HepG2 (cell line): Measurements from ENCODE around the gene SDR42E2. TPM values are rescaled to one million over a fixed set of nuclear protein-coding genes. Genes with fewer than 3 reads are reported as not detected.

Source experiments
- ATAC-seq: fragments of 200-7000 bp; cut with Tn5 transposase; 3 replicates; pipeline ENCODE4 v1.9.1; 2020; ENCODE audit warnings: mild to moderate bottlenecking, moderate library complexity
- BruUV-seq: library from RNA; stranded (reverse); fragments of 400-500 nt; replicated peaks from 2 replicates; lab custom pipeline; 2021; lab: Mats Ljungman, UMichigan
- CTCF ChIA-PET: fragments of 300-600 bp; formaldehyde crosslinking; extraction: SDS; loops from one replicate; lab custom pipeline; 2021; ENCODE audit warnings: low total read pairs, inconsistent platforms, low intra/inter-chr PET ratio; lab: Yijun Ruan, JAX
- POLR2A ChIA-PET: fragments of 350-600 bp; sonication (Branson Sonifier 250); formaldehyde crosslinking; loops from one replicate; lab custom pipeline; 2020; ENCODE audit warnings: antibody characterized with exemption, inconsistent platforms; lab: Yijun Ruan, JAX
- DNase-seq: peaks from one replicate; pipeline ENCODE4 v3.0.0-alpha.2; 2015; ENCODE audit warnings: low spot score
- FAIRE-seq: peaks from 3 replicates; lab custom pipeline; 2011; peaks lifted over from hg19 to GRCh38; lab: Jason Lieb, UNC
- H2AFZ ChIP-seq: one replicate; pipeline ENCODE4 v1.6.1; 2011; ENCODE audit warnings: low read length, inconsistent platforms
- H3K27ac ChIP-seq: fragments of 300-600 bp; 3 replicates; pipeline ENCODE4 v1.8.0; 2011; ENCODE audit warnings: mixed run types, mild to moderate bottlenecking, mixed read lengths, low read length, inconsistent platforms; ENCODE audit not compliant: insufficient read depth; ENCODE audit errors: extremely low read length
- H3K27me3 ChIP-seq, 2 experiments: fragments of 200-600 bp in 1 of 2; 2 replicates in 1 of 2; 3 replicates in 1 of 2; pipeline versions ENCODE4 v1.6.0 to v1.8.0; 2011; ENCODE audit warnings: low read length in 2 of 2, mild to moderate bottlenecking in 2 of 2, moderate library complexity in 2 of 2, inconsistent platforms in 1 of 2; ENCODE audit not compliant: insufficient read depth in 2 of 2, control insufficient read depth in 1 of 2
- H3K36me3 ChIP-seq, 2 experiments: fragments of 200-600 bp in 1 of 2; replicated peaks in 1 of 2; 2 replicates in 1 of 2; 3 replicates in 1 of 2; pipeline versions ENCODE4 v1.5.1 to v1.8.0; 2011; ENCODE audit warnings: low read length in 2 of 2, inconsistent platforms in 1 of 2; ENCODE audit not compliant: insufficient read depth in 2 of 2, control insufficient read depth in 1 of 2
- H3K4me1 ChIP-seq: 2 replicates; pipeline ENCODE4 v1.5.1; 2012; ENCODE audit warnings: low read length, inconsistent platforms; ENCODE audit not compliant: insufficient read depth
- H3K4me2 ChIP-seq: 2 replicates; pipeline ENCODE4 v1.6.0; 2011; ENCODE audit warnings: low read depth, low read length, inconsistent platforms
- H3K4me3 ChIP-seq, 3 experiments: fragments of 200-600 bp in 1 of 3; sonication (generic), shearing (Covaris generic) in 1 of 3; replicated peaks in 1 of 3; 2 replicates each; pipeline ENCODE4 v1.5.1; 2011 to 2016; ENCODE audit warnings: low read length in 3 of 3, inconsistent platforms in 2 of 3, low read depth in 2 of 3, mild to moderate bottlenecking in 2 of 3, control low read depth in 1 of 3, mixed read lengths in 1 of 3; ENCODE audit not compliant: insufficient read depth in 1 of 3
- H3K79me2 ChIP-seq: one replicate; pipeline ENCODE4 v1.6.1; 2011; ENCODE audit warnings: low read length, inconsistent platforms; ENCODE audit not compliant: insufficient read depth
- H3K9ac ChIP-seq: 2 replicates; pipeline ENCODE4 v1.6.0; 2011; ENCODE audit warnings: mild to moderate bottlenecking, low read depth, low read length, inconsistent platforms; ENCODE audit not compliant: insufficient read depth
- H3K9me3 ChIP-seq: 2 replicates; pipeline ENCODE4 v1.5.1; 2012; ENCODE audit warnings: mild to moderate bottlenecking, low read length
- H4K20me1 ChIP-seq: 2 replicates; pipeline ENCODE4 v1.6.0; 2011; ENCODE audit warnings: inconsistent platforms, mild to moderate bottlenecking, low read length, moderate library complexity; ENCODE audit not compliant: insufficient read depth
- FOXO1 ChIP-seq: sonication (generic); formaldehyde crosslinking; IDR thresholded peaks from 2 replicates; pipeline ENCODE4 v1.4.0; 2020; ENCODE audit warnings: missing genetic modification reagents
- NAIF1 ChIP-seq: sonication (generic); formaldehyde crosslinking; IDR thresholded peaks from 2 replicates; pipeline ENCODE4 v1.5.0; 2020; ENCODE audit warnings: mild to moderate bottlenecking, missing genetic modification reagents, borderline replicate concordance
- SP5 ChIP-seq: IDR thresholded peaks from 2 replicates; pipeline ENCODE4 v1.6.1; 2016; ENCODE audit warnings: low read depth, borderline replicate concordance
- TEAD2 ChIP-seq: sonication (generic); formaldehyde crosslinking; IDR thresholded peaks from 2 replicates; pipeline ENCODE4 v1.9.0; 2021; ENCODE audit warnings: missing genetic modification reagents
- YEATS2 ChIP-seq: sonication (generic); formaldehyde crosslinking; IDR thresholded peaks from 2 replicates; pipeline ENCODE4 v1.4.0; 2020; ENCODE audit warnings: missing genetic modification reagents, borderline replicate concordance
- ZBTB1 ChIP-seq: sonication (generic); formaldehyde crosslinking; IDR thresholded peaks from 2 replicates; pipeline ENCODE4 v1.4.0; 2020; ENCODE audit warnings: missing genetic modification reagents, borderline replicate concordance
- ZNF333 ChIP-seq: sonication (generic); formaldehyde crosslinking; IDR thresholded peaks from 2 replicates; pipeline ENCODE4 v1.4.0; 2020; ENCODE audit warnings: mild to moderate bottlenecking, missing genetic modification reagents, borderline replicate concordance
- ZNF598 ChIP-seq: sonication (generic); formaldehyde crosslinking; IDR thresholded peaks from 2 replicates; pipeline ENCODE4 v1.5.1; 2020; ENCODE audit warnings: mild to moderate bottlenecking, missing genetic modification reagents, borderline replicate concordance
- WGBS: methylation state at CpG from one replicate; pipeline ENCODE4 v1.1.6; 2017; ENCODE audit warnings: low lambda C conversion rate; 5-methylcytosine and 5-hydroxymethylcytosine counted together
- in situ Hi-C: cut with HindIII; loops from 2 replicates; pipeline ENCODE4 v1.10.0; 2017; ENCODE audit warnings: low pct_unique_long_range_greater_than_20kb; ENCODE audit not compliant: extremely low pct_ligation_motif_present
- intact Hi-C: fragments of 100-400 bp; cut with micrococcal nuclease; formaldehyde crosslinking; loops from one replicate; pipeline ENCODE4 v1.10.0; 2022; ENCODE audit not compliant: unreplicated experiment
- polyA plus RNA-seq, 8 experiments: library from polyadenylated mRNA; depleted of rRNA in 3 of 8; stranded (reverse) in 7 of 8; unstranded in 1 of 8; fragments of >200 nt; fragmentation: Illumina TruSeq in 4 of 8; extraction: Trizol in 4 of 8; gene quantifications; 2 replicates each; pipeline versions ENCODE4 v1.2.1 to v1.2.3, GENCODE V29; 2011 to 2016; ENCODE audit warnings: low read depth in 4 of 8, missing spikeins in 1 of 8, mixed read lengths in 1 of 8; ENCODE audit not compliant: insufficient read depth in 1 of 8
- total RNA-seq, 5 experiments: library from RNA; depleted of rRNA; stranded (reverse); fragments of >200 nt; fragmentation: Illumina TruSeq; extraction: Trizol; gene quantifications; 2 replicates each; pipeline ENCODE4 v1.2.3, GENCODE V29; 2016; ENCODE audit warnings: low read depth in 1 of 5
- TF ChIP-seq, protein P1 (sequence below): sonication (generic); formaldehyde crosslinking; IDR thresholded peaks from 2 replicates; pipeline ENCODE4 v1.5.0; 2020; ENCODE audit warnings: missing genetic modification reagents, mild to moderate bottlenecking, borderline replicate concordance
- TF ChIP-seq, protein P2 (sequence below): sonication (generic); formaldehyde crosslinking; IDR thresholded peaks from 2 replicates; pipeline ENCODE4 v1.4.0; 2020; ENCODE audit warnings: missing genetic modification reagents
- TF ChIP-seq, protein P3 (sequence below): sonication (generic); formaldehyde crosslinking; IDR thresholded peaks from 2 replicates; pipeline ENCODE4 v1.5.0; 2020; ENCODE audit warnings: missing genetic modification reagents
- TF ChIP-seq, protein P4 (sequence below): sonication (generic); formaldehyde crosslinking; IDR thresholded peaks from 2 replicates; pipeline ENCODE4 v1.8.1; 2023; ENCODE audit warnings: mild to moderate bottlenecking, missing genetic modification reagents
- TF ChIP-seq, protein P5 (sequence below): sonication (generic); formaldehyde crosslinking; IDR thresholded peaks from 2 replicates; pipeline ENCODE4 v1.5.0; 2020; ENCODE audit warnings: missing genetic modification reagents
- TF ChIP-seq, protein P6 (sequence below): sonication (generic); formaldehyde crosslinking; IDR thresholded peaks from 2 replicates; pipeline ENCODE4 v1.5.0; 2020; ENCODE audit warnings: missing genetic modification reagents

Gene SDR42E2
- total and polyA plus RNA-seq, 2 of the 13 experiments (the other 11 are each of a cell fraction or from before 2014, with no cell fraction given) = 0.05 to 0.11 TPM

DNA sequence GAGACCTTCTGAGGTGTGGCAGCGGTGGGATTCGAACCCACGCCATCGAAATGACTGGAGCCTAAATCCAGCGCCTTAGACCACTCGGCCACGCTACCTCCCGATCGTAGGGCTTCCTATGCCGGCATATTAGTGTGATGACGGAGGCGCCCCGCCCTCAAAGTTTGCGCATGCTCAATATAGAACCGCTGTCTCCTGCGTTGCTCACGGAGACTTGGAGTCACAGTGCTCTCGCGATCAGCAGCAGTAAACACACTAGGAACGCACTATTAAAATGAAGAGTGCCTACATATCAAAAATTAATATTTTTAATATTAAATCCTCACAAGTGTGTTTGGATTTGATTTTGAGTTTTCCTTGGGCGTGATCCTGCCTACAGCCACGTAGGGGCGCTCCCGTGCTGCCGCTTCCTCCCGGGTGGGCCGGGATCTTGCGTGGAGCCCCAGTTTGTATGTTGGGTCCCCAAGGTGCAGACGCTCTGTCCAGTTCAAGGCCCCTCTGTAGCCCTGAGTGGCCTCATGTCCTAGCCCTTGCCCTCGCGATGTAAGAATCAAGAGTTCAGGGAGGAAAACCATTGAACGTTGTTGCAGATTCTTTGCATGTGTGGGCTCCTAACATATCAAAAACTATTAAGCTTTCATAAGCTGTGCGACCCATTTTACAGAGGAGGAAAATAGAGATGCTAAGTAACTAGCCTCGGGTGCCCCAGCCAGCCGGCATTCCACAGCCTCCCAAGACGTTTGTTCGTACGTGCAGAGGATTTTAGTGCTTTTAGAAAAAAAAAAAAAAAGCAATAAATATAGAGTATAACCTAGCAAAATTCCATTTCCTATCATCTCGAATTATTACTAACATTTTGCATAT, 33.6 kb downstream of the SDR42E2 start:
- peak; percentile 92 for DNase-seq
- Histone ChIP-seq H3K27ac (peak overlapping the region; percentile 30), H3K4me1 (peaks cover 78% of the 10 kb centered on the region), H3K9ac (peak overlapping the region; percentile 68), H3K79me2 (no peaks in the 10 kb centered on the region), H2AFZ (peak overlapping the region; percentile 93), H3K36me3 (no peaks in the 10 kb centered on the region; a peak in 1 of 5 replicates), H3K4me2 (peak overlapping the region; percentile 88), H3K4me3 (peak overlapping the region; percentile 78 to 81 (median 80)), H3K27me3 (no peaks in the 10 kb centered on the region; a peak in 2 of 5 replicates), H3K9me3 (no peaks in the 10 kb centered on the region), H4K20me1 (no peaks in the 10 kb centered on the region)
- peak; percentile 60 for FAIRE-seq
- POLR2A ChIA-PET = interaction anchor here (0.8 to 0.9 kb wide), 2 partner anchors 10 to 102 kb away, joined by 4 to 5 read pairs; partner anchors contain the start of genes EEF2K and POLR3E
- CTCF ChIA-PET = interaction anchor here (1.3 to 2.5 kb wide), 4 partner anchors 10 to 105 kb away, joined by 3 to 20 read pairs (median 5); partner anchors contain the start of gene POLR3E
- WGBS = under 1% methylated on average over 39 of the region's 39 CpGs
- BruUV-seq = no TSS peak
- intact Hi-C loops (loop anchor here (1.0 to 5.0 kb wide), 2 partner anchors 101 to 176 kb away; partner anchors contain the start of genes CDR2 and POLR3E), in situ Hi-C loops (loop anchor here (5.0 kb wide), 1 partner anchor 101 kb away; the partner anchor contains the start of gene POLR3E)
- ATAC-seq = peak; percentile 21
- no peak for TF ChIP-seq ZBTB1 (CRISPR knock-in tag)
- TF ChIP-seq FOXO1 (CRISPR knock-in tag) = peak; percentile 40
- TF ChIP-seq, protein P1, sequence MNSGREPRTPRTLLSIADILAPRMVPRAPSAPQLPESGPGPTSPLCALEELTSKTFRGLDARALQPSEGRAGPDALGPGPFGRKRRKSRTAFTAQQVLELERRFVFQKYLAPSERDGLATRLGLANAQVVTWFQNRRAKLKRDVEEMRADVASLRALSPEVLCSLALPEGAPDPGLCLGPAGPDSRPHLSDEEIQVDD (CRISPR knock-in tag) = no peak
- TF ChIP-seq ZNF333 (CRISPR knock-in tag) = no peak; the same call in 1 of the 2 replicates
- TF ChIP-seq, protein P2, sequence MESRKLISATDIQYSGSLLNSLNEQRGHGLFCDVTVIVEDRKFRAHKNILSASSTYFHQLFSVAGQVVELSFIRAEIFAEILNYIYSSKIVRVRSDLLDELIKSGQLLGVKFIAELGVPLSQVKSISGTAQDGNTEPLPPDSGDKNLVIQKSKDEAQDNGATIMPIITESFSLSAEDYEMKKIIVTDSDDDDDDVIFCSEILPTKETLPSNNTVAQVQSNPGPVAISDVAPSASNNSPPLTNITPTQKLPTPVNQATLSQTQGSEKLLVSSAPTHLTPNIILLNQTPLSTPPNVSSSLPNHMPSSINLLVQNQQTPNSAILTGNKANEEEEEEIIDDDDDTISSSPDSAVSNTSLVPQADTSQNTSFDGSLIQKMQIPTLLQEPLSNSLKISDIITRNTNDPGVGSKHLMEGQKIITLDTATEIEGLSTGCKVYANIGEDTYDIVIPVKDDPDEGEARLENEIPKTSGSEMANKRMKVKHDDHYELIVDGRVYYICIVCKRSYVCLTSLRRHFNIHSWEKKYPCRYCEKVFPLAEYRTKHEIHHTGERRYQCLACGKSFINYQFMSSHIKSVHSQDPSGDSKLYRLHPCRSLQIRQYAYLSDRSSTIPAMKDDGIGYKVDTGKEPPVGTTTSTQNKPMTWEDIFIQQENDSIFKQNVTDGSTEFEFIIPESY (CRISPR knock-in tag) = peak; percentile 72; the same call in 1 of the 2 replicates
- TF ChIP-seq SP5 (CRISPR knock-in tag) = peak; percentile 96
- TF ChIP-seq, protein P3, sequence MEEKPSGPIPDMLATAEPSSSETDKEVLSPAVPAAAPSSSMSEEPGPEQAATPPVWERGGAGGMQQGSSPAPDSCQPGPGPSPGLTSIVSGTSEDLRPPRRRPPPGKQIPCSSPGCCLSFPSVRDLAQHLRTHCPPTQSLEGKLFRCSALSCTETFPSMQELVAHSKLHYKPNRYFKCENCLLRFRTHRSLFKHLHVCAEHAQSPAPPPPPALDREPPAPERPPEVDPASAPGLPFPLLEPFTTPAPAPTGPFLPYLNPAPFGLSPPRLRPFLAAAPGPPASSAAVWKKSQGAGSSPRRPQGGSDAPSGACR (CRISPR knock-in tag) = peak; percentile 92; the same call in 1 of the 2 replicates
- peak; percentile 88; the same call in 1 of the 2 replicates for TF ChIP-seq YEATS2 (CRISPR knock-in tag)
- TF ChIP-seq NAIF1 = no peak; the same call in 1 of the 2 replicates
- TF ChIP-seq, protein P4, sequence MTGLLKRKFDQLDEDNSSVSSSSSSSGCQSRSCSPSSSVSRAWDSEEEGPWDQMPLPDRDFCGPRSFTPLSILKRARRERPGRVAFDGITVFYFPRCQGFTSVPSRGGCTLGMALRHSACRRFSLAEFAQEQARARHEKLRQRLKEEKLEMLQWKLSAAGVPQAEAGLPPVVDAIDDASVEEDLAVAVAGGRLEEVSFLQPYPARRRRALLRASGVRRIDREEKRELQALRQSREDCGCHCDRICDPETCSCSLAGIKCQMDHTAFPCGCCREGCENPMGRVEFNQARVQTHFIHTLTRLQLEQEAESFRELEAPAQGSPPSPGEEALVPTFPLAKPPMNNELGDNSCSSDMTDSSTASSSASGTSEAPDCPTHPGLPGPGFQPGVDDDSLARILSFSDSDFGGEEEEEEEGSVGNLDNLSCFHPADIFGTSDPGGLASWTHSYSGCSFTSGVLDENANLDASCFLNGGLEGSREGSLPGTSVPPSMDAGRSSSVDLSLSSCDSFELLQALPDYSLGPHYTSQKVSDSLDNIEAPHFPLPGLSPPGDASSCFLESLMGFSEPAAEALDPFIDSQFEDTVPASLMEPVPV (CRISPR knock-in tag) = peak; percentile 93; the same call in 1 of the 2 replicates
- TF ChIP-seq, protein P5, sequence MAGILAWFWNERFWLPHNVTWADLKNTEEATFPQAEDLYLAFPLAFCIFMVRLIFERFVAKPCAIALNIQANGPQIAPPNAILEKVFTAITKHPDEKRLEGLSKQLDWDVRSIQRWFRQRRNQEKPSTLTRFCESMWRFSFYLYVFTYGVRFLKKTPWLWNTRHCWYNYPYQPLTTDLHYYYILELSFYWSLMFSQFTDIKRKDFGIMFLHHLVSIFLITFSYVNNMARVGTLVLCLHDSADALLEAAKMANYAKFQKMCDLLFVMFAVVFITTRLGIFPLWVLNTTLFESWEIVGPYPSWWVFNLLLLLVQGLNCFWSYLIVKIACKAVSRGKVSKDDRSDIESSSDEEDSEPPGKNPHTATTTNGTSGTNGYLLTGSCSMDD (CRISPR knock-in tag) = no peak
- peak; percentile 45; the same call in 1 of the 2 replicates for TF ChIP-seq ZNF598
- TF ChIP-seq, protein P6, sequence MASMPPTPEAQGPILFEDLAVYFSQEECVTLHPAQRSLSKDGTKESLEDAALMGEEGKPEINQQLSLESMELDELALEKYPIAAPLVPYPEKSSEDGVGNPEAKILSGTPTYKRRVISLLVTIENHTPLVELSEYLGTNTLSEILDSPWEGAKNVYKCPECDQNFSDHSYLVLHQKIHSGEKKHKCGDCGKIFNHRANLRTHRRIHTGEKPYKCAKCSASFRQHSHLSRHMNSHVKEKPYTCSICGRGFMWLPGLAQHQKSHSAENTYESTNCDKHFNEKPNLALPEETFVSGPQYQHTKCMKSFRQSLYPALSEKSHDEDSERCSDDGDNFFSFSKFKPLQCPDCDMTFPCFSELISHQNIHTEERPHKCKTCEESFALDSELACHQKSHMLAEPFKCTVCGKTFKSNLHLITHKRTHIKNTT (CRISPR knock-in tag) = peak; percentile 100; the same call in 1 of the 2 replicates
- no peak for TF ChIP-seq TEAD2
